K562 (cell line): ENCODE measurements around the gene CENPX. TPM values are rescaled to one million over a fixed set of nuclear protein-coding genes. Genes with fewer than 3 reads are reported as not detected.
A peak's percentile ranks its signal among the peaks of the same experiment; 100 is the strongest.

Source experiments
- ATAC-seq: fragments of 200-7000 bp; cut with Tn5 transposase; 3 replicates; pipeline ENCODE4 v1.9.1; 2020; ENCODE audit warnings: moderate library complexity
- BruUV-seq: library from RNA; stranded (reverse); fragments of 400-500 nt; replicated peaks from 2 replicates; lab custom pipeline; 2021; lab: Mats Ljungman, UMichigan
- CTCF ChIA-PET: fragments of 300-600 bp; formaldehyde crosslinking; extraction: SDS; loops from one replicate; lab custom pipeline; 2021; ENCODE audit warnings: low intra/inter-chr PET ratio; lab: Yijun Ruan, JAX
- POLR2A ChIA-PET: fragments of 300-600, 350-650 bp; sonication (Branson Sonifier 250); formaldehyde crosslinking; extraction: SDS; loops from one replicate; lab custom pipeline; 2021; ENCODE audit warnings: antibody characterized with exemption, inconsistent platforms; lab: Yijun Ruan, JAX
- DNase-seq, 4 experiments: peaks; one replicate each; pipeline versions ENCODE4 v3.0.0 to v3.0.0-alpha.2; 2011 to 2018; ENCODE audit warnings: low spot score in 3 of 4, mixed read lengths in 3 of 4; ENCODE audit errors: extremely low read depth in 1 of 4
- FAIRE-seq: peaks from 2 replicates; lab custom pipeline; 2011; peaks lifted over from hg19 to GRCh38; lab: Jason Lieb, UNC
- H2AFZ ChIP-seq: 2 replicates; pipeline ENCODE4 v1.6.0; 2011; ENCODE audit warnings: low read depth, low read length, control low read depth, inconsistent platforms
- H3K27ac ChIP-seq: fragments of 200-600 bp; 3 replicates; pipeline ENCODE4 v1.8.0; 2011; ENCODE audit warnings: low read depth, mild to moderate bottlenecking, control low read depth, inconsistent platforms, low read length, moderate library complexity, mixed read lengths; ENCODE audit errors: extremely low read depth
- H3K27me3 ChIP-seq, 2 experiments: fragments of 300-600 bp in 1 of 2; 2 replicates in 1 of 2; 3 replicates in 1 of 2; pipeline versions ENCODE4 v1.6.0 to v1.8.0; 2011; ENCODE audit warnings: inconsistent platforms in 2 of 2, low read length in 2 of 2, mild to moderate bottlenecking in 1 of 2, mixed read lengths in 1 of 2, moderate library complexity in 1 of 2; ENCODE audit not compliant: control insufficient read depth in 2 of 2, insufficient read depth in 2 of 2
- H3K36me3 ChIP-seq: fragments of 300-600 bp; 3 replicates; pipeline ENCODE4 v1.8.0; 2011; ENCODE audit warnings: mild to moderate bottlenecking, low read length, inconsistent platforms; ENCODE audit not compliant: control insufficient read depth, insufficient read depth
- H3K4me1 ChIP-seq, 2 experiments: fragments of 200-600 bp in 1 of 2; replicated peaks in 1 of 2; 2 replicates in 1 of 2; 3 replicates in 1 of 2; pipeline versions ENCODE4 v1.5.1 to v1.8.0; 2011; ENCODE audit warnings: inconsistent platforms in 2 of 2, low read length in 2 of 2, mild to moderate bottlenecking in 1 of 2, mixed read lengths in 1 of 2, moderate library complexity in 1 of 2; ENCODE audit not compliant: control insufficient read depth in 2 of 2, insufficient read depth in 2 of 2
- H3K4me2 ChIP-seq: 2 replicates; pipeline ENCODE4 v1.6.1; 2011; ENCODE audit warnings: low read length, control low read depth, inconsistent platforms, mixed read lengths; ENCODE audit not compliant: insufficient read depth
- H3K4me3 ChIP-seq: fragments of 200-600 bp; sonication (generic), shearing (Covaris generic); 2 replicates; pipeline ENCODE4 v1.5.1; 2016; ENCODE audit warnings: control low read depth, inconsistent platforms
- H3K79me2 ChIP-seq: fragments of 200-600 bp; 3 replicates; pipeline ENCODE4 v1.8.0; 2011; ENCODE audit warnings: low read length, inconsistent platforms; ENCODE audit not compliant: control insufficient read depth, insufficient read depth
- H3K9ac ChIP-seq, 2 experiments: 2 replicates each; pipeline versions ENCODE4 v1.6.0 to v1.6.1; 2011; ENCODE audit warnings: low read depth in 2 of 2, low read length in 2 of 2, control low read depth in 1 of 2, inconsistent platforms in 1 of 2, mild to moderate bottlenecking in 1 of 2, mixed read lengths in 1 of 2; ENCODE audit not compliant: insufficient read depth in 1 of 2
- H3K9me1 ChIP-seq: one replicate; pipeline ENCODE4 v1.6.0; 2011; ENCODE audit warnings: inconsistent platforms, mild to moderate bottlenecking, low read length, moderate library complexity; ENCODE audit not compliant: control insufficient read depth, insufficient read depth
- H3K9me3 ChIP-seq: replicated peaks from 2 replicates; pipeline ENCODE4 v1.5.1; 2011; ENCODE audit warnings: low read depth, low read length, inconsistent platforms; ENCODE audit not compliant: control insufficient read depth, insufficient read depth
- H4K20me1 ChIP-seq: replicated peaks from 2 replicates; pipeline ENCODE4 v1.6.1; 2011; ENCODE audit warnings: low read length, inconsistent platforms, mixed read lengths; ENCODE audit not compliant: control insufficient read depth, insufficient read depth
- CBFB ChIP-seq: sonication (generic); formaldehyde crosslinking; IDR thresholded peaks from 2 replicates; pipeline ENCODE4 v1.4.0; 2020; ENCODE audit warnings: mild to moderate bottlenecking, missing genetic modification reagents
- CSDE1 ChIP-seq, 2 experiments: fragments of 450-650 bp; IDR thresholded peaks; 2 replicates each; pipeline ENCODE4 v1.6.1; 2016; ENCODE audit warnings: mild to moderate bottlenecking in 1 of 2
- ELF1 ChIP-seq: fragments of 200-800 bp; sonication (Bioruptor generic); IDR thresholded peaks from 2 replicates; pipeline ENCODE4 v1.6.1; 2016; ENCODE audit warnings: missing genetic modification characterization, missing compliant biosample characterization
- HDAC2 ChIP-seq: fragments of 450-650 bp; IDR thresholded peaks from 2 replicates; pipeline ENCODE4 v1.6.1; 2016; ENCODE audit warnings: mild to moderate bottlenecking
- ILF3 ChIP-seq: fragments of 450-650 bp; IDR thresholded peaks from 2 replicates; pipeline ENCODE4 v1.6.1; 2018; ENCODE audit warnings: antibody characterized with exemption, mild to moderate bottlenecking, moderate library complexity, borderline replicate concordance
- KDM5B ChIP-seq: fragments of 200-600 bp; sonication (generic); IDR thresholded peaks from 2 replicates; pipeline ENCODE4 v1.6.1; 2012; ENCODE audit warnings: low read depth, mild to moderate bottlenecking, moderate library complexity, low read length, control low read depth, inconsistent platforms; ENCODE audit not compliant: insufficient replicate concordance
- MED1 ChIP-seq: sonication (generic); formaldehyde crosslinking; IDR thresholded peaks from 2 replicates; pipeline ENCODE4 v1.8.1; 2023; ENCODE audit warnings: missing genetic modification reagents, borderline replicate concordance
- MYC ChIP-seq, 2 experiments: fragments of 250-450 bp in 1 of 2; sonication (Bioruptor Pico) in 1 of 2; IDR thresholded peaks; 2 replicates each; pipeline versions ENCODE4 v1.5.1 to v1.6.1; 2012 to 2021; ENCODE audit warnings: low read depth in 2 of 2, borderline replicate concordance in 1 of 2, improper control_type of control experiment in 1 of 2, low read length in 1 of 2, mild to moderate bottlenecking in 1 of 2, moderate library complexity in 1 of 2
- NKRF ChIP-seq: fragments of 450-650 bp; IDR thresholded peaks from 2 replicates; pipeline ENCODE4 v1.6.1; 2016; ENCODE audit warnings: borderline replicate concordance
- RBM17 ChIP-seq: fragments of 200-400 bp; formaldehyde crosslinking; IDR thresholded peaks from 2 replicates; pipeline ENCODE4 v1.6.1; 2017; ENCODE audit warnings: low read depth, mild to moderate bottlenecking, low read length, borderline replicate concordance
- ZEB2 ChIP-seq: fragments of 450-650 bp; IDR thresholded peaks from 2 replicates; pipeline ENCODE4 v1.6.1; 2016
- ZFP36 ChIP-seq: fragments of 150-350 bp; IDR thresholded peaks from 2 replicates; pipeline ENCODE4 v1.6.1; 2018; ENCODE audit warnings: low read length, low read depth; ENCODE audit not compliant: partially characterized antibody
- ZNF436 ChIP-seq: fragments of 250-450, 450-650 bp; sonication (Bioruptor Pico); formaldehyde crosslinking; IDR thresholded peaks from 2 replicates; pipeline ENCODE4 v1.7.0; 2020; ENCODE audit warnings: mild to moderate bottlenecking
- ZNF583 ChIP-seq: fragments of 250-450 bp; sonication (Bioruptor Pico); IDR thresholded peaks from 2 replicates; pipeline ENCODE4 v1.4.0; 2020
- ZNF586 ChIP-seq: fragments of 450-650 bp; formaldehyde crosslinking; conservative IDR thresholded peaks from 2 replicates; pipeline ENCODE4 v1.4.0; 2020; ENCODE audit warnings: mild to moderate bottlenecking, moderate library complexity
- WGBS: fragments of 100-300 bp; shearing (Covaris generic); methylation state at CpG from one replicate; pipeline ENCODE4 v1.1.6; 2016; ENCODE audit warnings: low coverage, mixed read lengths; ENCODE audit not compliant: insufficient coverage; ENCODE audit errors: missing lambda C conversion rate; 5-methylcytosine and 5-hydroxymethylcytosine counted together
- in situ Hi-C: fragments of 300-500 bp; cut with MboI; formaldehyde crosslinking; loops from 4 replicates; pipeline ENCODE4 v1.15.0; 2018; ENCODE audit warnings: inconsistent platforms, mixed read lengths
- intact Hi-C: fragments of 100-400 bp; cut with micrococcal nuclease; formaldehyde crosslinking; loops from 2 replicates; pipeline ENCODE4 v1.14.2; 2022
- polyA plus RNA-seq, 8 experiments: library from polyadenylated mRNA; depleted of rRNA in 4 of 8; stranded (reverse) in 5 of 8; unstranded in 3 of 8; fragments of >200 nt; fragmentation: Nextera tagmentation in 2 of 8; fragmentation: Illumina TruSeq in 1 of 8; extraction: Ambion mirVana in 2 of 8; extraction: Trizol in 1 of 8; gene quantifications; 2 replicates each; pipeline versions ENCODE4 v1.2.1 to v1.2.3, GENCODE V29; 2011 to 2014; ENCODE audit warnings: inconsistent platforms in 1 of 8, missing spikeins in 1 of 8
- total RNA-seq, 7 experiments: library from RNA; depleted of rRNA in 6 of 7; stranded (reverse); fragments of >200 nt in 6 of 7; fragmentation: Illumina TruSeq in 2 of 7; extraction: Trizol in 2 of 7; gene quantifications; 2 replicates each; pipeline versions ENCODE4 v1.2.1 to v1.2.3, GENCODE V29; 2011 to 2021; ENCODE audit warnings: low replicate concordance in 1 of 7
- TF ChIP-seq, protein P1 (sequence below): sonication (generic); formaldehyde crosslinking; IDR thresholded peaks from 2 replicates; pipeline ENCODE4 v1.9.0; 2022; ENCODE audit warnings: mild to moderate bottlenecking, missing genetic modification reagents

Gene CENPX
- total and polyA plus RNA-seq, 9 of the 15 experiments (the other 6 are each of a cell fraction or from before 2014, with no cell fraction given) = 32.7 to 352 (median 127) TPM

- TF ChIP-seq ZNF586 (CRISPR knock-in tag) (no peak), HDAC2 (peak; percentile 71)
These were observed 14.6 kb upstream of the CENPX start, which contains the start of gene DCXR (continued) for GRCh38 chr17:82037092-82037888.

DNA sequence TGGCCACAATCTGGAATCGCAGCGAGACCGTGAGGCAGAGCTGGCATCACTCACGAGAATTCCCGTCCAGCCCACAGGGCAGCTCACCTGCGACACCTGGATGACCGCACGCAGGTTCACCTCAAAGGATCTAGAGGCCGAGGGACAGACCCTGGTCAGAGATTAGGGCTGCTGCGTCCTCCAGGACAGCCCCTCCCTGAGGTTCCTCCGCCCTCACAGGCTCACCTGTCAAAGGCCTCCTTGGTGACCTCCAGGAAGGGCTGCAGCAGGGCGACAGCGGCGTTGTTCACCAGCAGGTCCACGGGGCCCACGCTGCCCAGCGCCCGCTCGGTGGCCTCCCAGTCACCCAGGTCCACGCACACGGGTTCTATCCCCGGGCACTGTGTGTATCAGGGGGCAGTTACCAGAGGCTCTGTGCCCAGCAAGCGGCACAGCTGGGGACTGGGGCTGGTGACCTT lies 14.0 kb upstream of the CENPX start:
- in situ Hi-C loops = no loop called here
- Histone ChIP-seq H3K4me3 (peak overlapping the region; percentile 97), H4K20me1 (peaks cover 21% of the 10 kb centered on the region; the same call in 1 of the 2 replicates), H3K9me1 (peaks cover 6% of the 10 kb centered on the region)
- no TSS peak for BruUV-seq
- no peak for TF ChIP-seq ILF3
- TF ChIP-seq ZNF583 (CRISPR knock-in tag) = no peak
- 0 out of 2 replicates have a peak, but pooled peaks have one; percentile 23 for TF ChIP-seq NKRF
- TF ChIP-seq MYC (IDR thresholded peaks at IDR 0.05; ENCODE audit: low read depth, low read length) = no peak
- TF ChIP-seq MYC (CRISPR knock-in tag; IDR thresholded peaks at IDR 0.05; ENCODE audit: borderline replicate concordance, low read depth) = 0 out of 2 replicates have a peak, but pooled peaks have one; percentile 57
- TF ChIP-seq, protein P1, sequence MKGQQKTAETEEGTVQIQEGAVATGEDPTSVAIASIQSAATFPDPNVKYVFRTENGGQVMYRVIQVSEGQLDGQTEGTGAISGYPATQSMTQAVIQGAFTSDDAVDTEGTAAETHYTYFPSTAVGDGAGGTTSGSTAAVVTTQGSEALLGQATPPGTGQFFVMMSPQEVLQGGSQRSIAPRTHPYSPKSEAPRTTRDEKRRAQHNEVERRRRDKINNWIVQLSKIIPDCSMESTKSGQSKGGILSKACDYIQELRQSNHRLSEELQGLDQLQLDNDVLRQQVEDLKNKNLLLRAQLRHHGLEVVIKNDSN (CRISPR knock-in tag) = peak; percentile 18; the same call in 1 of the 2 replicates
- peak; percentile 71; the same call in 1 of the 2 replicates for TF ChIP-seq ZEB2
- no peak for TF ChIP-seq RBM17
- TF ChIP-seq ZFP36 = no peak
- no peak for TF ChIP-seq CSDE1 (IDR thresholded peaks at IDR 0.05)
- no peak for TF ChIP-seq CBFB (CRISPR knock-in tag)
- no peak for TF ChIP-seq ZNF436 (CRISPR knock-in tag)
- TF ChIP-seq MED1 (CRISPR knock-in tag) = no peak
- TF ChIP-seq KDM5B = peak; percentile 28
- TF ChIP-seq ELF1 (tag) = no peak
- TF ChIP-seq, all 486 proteins: peak for 5
- ChIA-PET CTCF (interaction anchor here (0.7 to 2.0 kb wide), 2 partner anchors 77 to 273 kb away, joined by 4 to 14 read pairs; no protein-coding TSS in a partner anchor), POLR2A (interaction anchor here (0.6 to 6.4 kb wide), 5 partner anchors 8 to 31 kb away, joined by 3 to 51 read pairs (median 5); partner anchors contain the start of genes CENPX and LRRC45)
- Histone ChIP-seq H2AFZ (no peak overlapping the region), H3K4me1 (peaks cover 29 to 73% of the 10 kb centered on the region in 2 experiments), H3K9ac (peak overlapping the region; percentile 83 to 97), H3K9me3 (no peaks in the 10 kb centered on the region), H3K27ac (peak overlapping the region; percentile 98), H3K4me2 (peak overlapping the region; percentile 95), H3K36me3 (peaks cover 38% of the 10 kb centered on the region; the same call in 2 of the 3 replicates), H3K79me2 (peaks cover 41% of the 10 kb centered on the region), H3K27me3 (no peaks in the 10 kb centered on the region)
- DNase-seq (peak in 1 of 4 experiments; percentile 42), FAIRE-seq (no peak), ATAC-seq (no peak; the same call in 2 of the 3 replicates)
- WGBS = 13% methylated on average over 23 of the region's 23 CpGs
- intact Hi-C loops = loop anchor here (10.0 kb wide), 1 partner anchor 308 kb away; no protein-coding TSS in a partner anchor
